Frontal cortex (tissue), 4 donors: ENCODE results near the gene PFKFB2. TPM values are rescaled to one million over a fixed set of nuclear protein-coding genes. Genes with fewer than 3 reads are reported as not detected.

Experiments used
- DNase-seq, 2 donors: peaks; one replicate each; pipeline ENCODE4 v3.0.0; 2012; ENCODE audit warnings: low spot score in 2 of 2
- FAIRE-seq: peaks from 2 replicates; lab custom pipeline; 2012; peaks lifted over from hg19 to GRCh38; lab: Jason Lieb, UNC
- total RNA-seq: library from RNA; depleted of rRNA; stranded (reverse); fragments of >200 nt; gene quantifications from one replicate; pipeline ENCODE4 v1.2.3, GENCODE V29; 2014
- donor health status: control.
- donor health status: control.
- donor health status: control.

The PFKFB2 gene
- total RNA-seq, 1 donor from 2014 or later = 9.4 TPM

DNA sequence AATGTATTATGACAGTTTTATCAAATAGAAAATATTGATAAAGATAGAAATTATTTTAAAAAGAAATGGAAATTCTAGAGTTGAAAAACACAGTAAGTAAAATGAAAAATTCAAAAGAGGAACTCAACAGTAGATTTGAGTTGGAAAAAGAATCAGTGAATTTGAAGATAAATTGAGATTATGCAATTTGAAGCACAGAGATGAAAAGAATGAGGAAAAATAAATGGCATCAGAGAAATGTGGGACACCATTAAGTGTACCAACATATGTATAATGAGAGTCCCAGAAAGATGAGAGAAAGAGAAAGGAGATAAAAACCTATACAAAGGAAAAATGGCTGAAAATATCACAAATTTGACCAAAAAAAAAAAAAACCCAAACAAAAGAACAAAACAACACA, 76.0 kb downstream of the PFKFB2 start:
- peak; percentile 37 for FAIRE-seq

More for the DNA sequence above, 76.0 kb downstream of the PFKFB2 start:
- no peak for DNase-seq

Other genes starting within 250 kb of the PFKFB2 start
- gene IL20, start 187.7 kb upstream of the PFKFB2 start, total RNA-seq = not detected
- gene IL24, start 155.8 kb upstream of the PFKFB2 start, total RNA-seq = under 0.01 TPM
- under 0.01 TPM for gene FCMR, start 131.3 kb upstream of the PFKFB2 start, total RNA-seq
- not detected for gene PIGR, start 106.8 kb upstream of the PFKFB2 start, total RNA-seq
- not detected for gene FCAMR, start 82.8 kb upstream of the PFKFB2 start, total RNA-seq
- gene C1orf116, start 20.5 kb upstream of the PFKFB2 start, total RNA-seq = not detected
- 20.8 TPM for gene YOD1, start 2.1 kb upstream of the PFKFB2 start, total RNA-seq
- gene C4BPB, start 35.6 kb downstream of the PFKFB2 start, total RNA-seq = not detected
- gene C4BPA, start 51.0 kb downstream of the PFKFB2 start, total RNA-seq = not detected